ENCODE data around the gene NSF.

- TF ChIP-seq CTCF (IDR thresholded peaks at IDR 0.05) (no peak), POLR2A (IDR thresholded peaks at IDR 0.05) (no peak)
These were observed 178.0 kb downstream of the NSF start for GRCh38 chr17:46768540-46768870.
